ENCODE data around the gene SIX2.

DNA sequence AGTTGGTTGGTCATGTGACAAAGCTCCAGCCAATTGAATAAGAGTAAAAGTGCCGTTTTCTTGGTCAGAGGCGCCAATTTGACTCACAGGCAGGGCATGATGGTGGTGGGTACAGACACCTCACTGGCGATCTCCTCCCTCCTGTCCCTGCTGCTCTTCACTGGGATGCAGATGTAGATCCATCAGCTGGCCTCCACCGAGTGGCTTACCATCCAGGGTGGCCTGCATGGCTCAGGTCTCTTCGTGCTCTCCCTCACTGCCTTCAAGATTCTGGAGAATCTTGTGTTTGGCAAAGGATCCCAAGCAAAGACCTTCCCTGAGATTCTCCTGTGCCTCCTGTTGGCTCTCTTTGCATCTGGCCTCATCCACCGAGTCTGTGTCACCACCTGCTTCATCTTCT, 12.9 kb downstream of the SIX2 start:
- TF ChIP-seq, protein P1, sequence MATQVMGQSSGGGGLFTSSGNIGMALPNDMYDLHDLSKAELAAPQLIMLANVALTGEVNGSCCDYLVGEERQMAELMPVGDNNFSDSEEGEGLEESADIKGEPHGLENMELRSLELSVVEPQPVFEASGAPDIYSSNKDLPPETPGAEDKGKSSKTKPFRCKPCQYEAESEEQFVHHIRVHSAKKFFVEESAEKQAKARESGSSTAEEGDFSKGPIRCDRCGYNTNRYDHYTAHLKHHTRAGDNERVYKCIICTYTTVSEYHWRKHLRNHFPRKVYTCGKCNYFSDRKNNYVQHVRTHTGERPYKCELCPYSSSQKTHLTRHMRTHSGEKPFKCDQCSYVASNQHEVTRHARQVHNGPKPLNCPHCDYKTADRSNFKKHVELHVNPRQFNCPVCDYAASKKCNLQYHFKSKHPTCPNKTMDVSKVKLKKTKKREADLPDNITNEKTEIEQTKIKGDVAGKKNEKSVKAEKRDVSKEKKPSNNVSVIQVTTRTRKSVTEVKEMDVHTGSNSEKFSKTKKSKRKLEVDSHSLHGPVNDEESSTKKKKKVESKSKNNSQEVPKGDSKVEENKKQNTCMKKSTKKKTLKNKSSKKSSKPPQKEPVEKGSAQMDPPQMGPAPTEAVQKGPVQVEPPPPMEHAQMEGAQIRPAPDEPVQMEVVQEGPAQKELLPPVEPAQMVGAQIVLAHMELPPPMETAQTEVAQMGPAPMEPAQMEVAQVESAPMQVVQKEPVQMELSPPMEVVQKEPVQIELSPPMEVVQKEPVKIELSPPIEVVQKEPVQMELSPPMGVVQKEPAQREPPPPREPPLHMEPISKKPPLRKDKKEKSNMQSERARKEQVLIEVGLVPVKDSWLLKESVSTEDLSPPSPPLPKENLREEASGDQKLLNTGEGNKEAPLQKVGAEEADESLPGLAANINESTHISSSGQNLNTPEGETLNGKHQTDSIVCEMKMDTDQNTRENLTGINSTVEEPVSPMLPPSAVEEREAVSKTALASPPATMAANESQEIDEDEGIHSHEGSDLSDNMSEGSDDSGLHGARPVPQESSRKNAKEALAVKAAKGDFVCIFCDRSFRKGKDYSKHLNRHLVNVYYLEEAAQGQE (IDR thresholded peaks at IDR 0.05; ENCODE audit: low read depth, low read length), result no peak
- no peak for TF ChIP-seq FOXM1 (IDR thresholded peaks at IDR 0.05; ENCODE audit: low read depth, low read length)
- no peak for TF ChIP-seq NR2F1 (conservative IDR thresholded peaks at IDR 0.05)
